Right ventricle myocardium superior (tissue), 1 donor: ENCODE data around the gene TAS1R1. TPM values are rescaled to one million over a fixed set of nuclear protein-coding genes. Genes with fewer than 3 reads are reported as not detected.

Experiments
- ATAC-seq: fragments of 200-7000 bp; cut with Tn5 transposase; one replicate; pipeline ENCODE4 v1.9.1; 2020; ENCODE audit warnings: mild to moderate bottlenecking; ENCODE audit not compliant: poor library complexity
- DNase-seq: peaks from one replicate; pipeline ENCODE4 v3.0.0-alpha.2; 2020
- intact Hi-C: fragments of 100-400 bp; cut with DNase I; formaldehyde crosslinking; loops from one replicate; pipeline ENCODE4 v1.11.2; 2022
- long read RNA-seq: library from polyadenylated mRNA; unstranded; transcript quantifications from one replicate; pipeline ENCODE4 v2.0.0, GENCODE V29; 2021
- total RNA-seq: library from RNA; stranded (reverse); fragmentation: NEBNext Ultra II Directional; extraction: Animal tissue kit (Norgen Biotek cat#: 25700); gene quantifications from one replicate; pipeline ENCODE4 v1.2.1, GENCODE V29; 2021
- donor health status: DM: no; HTN: yes; CAD: no; lungs with severe emphysema.

Gene TAS1R1
- not detected for total RNA-seq
- long read RNA-seq: 0 reads

DNA sequence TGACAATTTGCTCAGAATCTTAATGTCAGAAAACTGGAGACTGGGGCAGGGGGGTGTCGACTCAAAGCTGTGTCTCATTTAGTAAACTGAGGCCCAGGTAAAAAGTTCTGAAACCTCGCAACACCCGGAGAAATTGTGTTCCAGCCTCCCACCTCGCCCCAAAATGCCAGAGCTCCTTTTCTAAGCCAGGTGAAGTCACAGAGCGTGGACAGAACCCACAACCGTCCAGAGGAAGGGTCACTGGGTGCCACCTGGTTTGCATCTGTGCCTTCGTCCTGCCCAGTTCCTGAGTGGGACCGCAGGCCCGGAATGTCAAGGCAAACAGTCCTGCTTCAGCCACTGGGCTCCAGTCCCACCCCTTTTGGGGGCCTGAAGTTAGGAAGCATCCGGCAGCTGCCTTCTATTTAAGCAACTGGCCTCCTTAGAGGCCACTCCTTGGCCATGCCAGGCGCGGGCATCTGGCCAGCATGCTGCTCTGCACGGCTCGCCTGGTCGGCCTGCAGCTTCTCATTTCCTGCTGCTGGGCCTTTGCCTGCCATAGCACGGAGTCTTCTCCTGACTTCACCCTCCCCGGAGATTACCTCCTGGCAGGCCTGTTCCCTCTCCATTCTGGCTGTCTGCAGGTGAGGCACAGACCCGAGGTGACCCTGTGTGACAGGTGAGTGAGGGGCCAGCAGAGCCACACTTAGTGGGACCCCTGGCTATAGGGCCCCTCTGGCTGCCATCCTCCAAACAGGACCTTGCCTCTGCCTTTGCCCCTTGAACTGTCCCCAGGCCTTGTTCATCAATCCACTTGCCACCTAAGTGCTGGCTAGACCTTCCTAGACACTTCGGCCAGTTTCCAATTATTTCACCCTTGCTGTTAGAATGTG lies at the start of gene TAS1R1:
TAS1R1 (plus strand) TSS at position 401 of the 872 bp plus-strand sequence; CDS start at position 468, 67 bp downstream.
- DNase-seq (peak; percentile 57), ATAC-seq (peak; percentile 21)
- intact Hi-C loops: no loop called here

GRCh38 chr1:6505367-6506209 lies 49.5 kb upstream of the TAS1R1 start:
- ATAC-seq: no peak
- DNase-seq: no peak
- intact Hi-C loops: no loop called here

DNA sequence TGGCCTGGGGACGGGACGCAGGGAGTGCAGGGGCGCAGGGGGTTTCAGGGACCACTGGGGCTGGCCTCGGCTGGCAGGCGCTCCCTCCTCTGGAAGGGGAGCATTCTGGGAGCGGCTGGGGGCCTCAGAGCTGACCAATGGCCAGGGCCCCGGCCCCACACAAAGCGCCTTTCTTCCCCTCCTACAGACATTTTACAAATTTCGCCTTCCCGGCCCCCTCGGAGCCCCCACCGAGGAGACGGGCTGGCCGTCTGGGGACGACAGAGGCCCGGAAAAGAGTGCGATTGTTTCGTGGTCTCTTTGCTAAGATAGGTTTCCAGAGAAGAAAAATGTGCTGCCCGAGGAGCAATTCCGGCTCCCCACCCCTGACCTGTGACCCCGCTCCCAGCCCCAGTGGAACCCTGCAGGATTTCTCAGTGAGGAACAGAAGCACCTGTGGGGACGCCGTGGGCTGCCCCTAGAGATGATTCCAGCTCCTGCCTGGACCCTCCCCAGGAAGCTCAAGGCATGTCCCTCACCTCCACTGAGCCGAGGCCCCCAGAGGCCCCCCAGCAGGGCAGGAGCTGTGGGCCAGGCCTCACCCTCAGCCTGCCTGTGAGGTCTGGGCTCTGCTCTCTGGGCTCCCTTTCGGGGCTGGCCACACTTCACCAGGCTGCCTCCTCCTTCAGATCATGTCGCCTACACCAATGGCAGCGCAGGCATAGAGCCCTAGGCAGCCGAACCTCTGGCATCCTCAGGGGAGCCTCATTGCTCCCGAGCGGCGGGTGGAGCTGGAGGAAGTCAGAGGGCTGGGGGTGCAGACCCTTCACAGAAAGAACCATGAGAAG lies 48.7 kb upstream of the TAS1R1 start:
- intact Hi-C loops: no loop called here
- ATAC-seq: no peak
- DNase-seq: no peak

- intact Hi-C loops: no loop called here
- no peak for DNase-seq
- no peak for ATAC-seq
These were observed 48.1 kb upstream of the TAS1R1 start for GRCh38 chr1:6507037-6507428.

DNA sequence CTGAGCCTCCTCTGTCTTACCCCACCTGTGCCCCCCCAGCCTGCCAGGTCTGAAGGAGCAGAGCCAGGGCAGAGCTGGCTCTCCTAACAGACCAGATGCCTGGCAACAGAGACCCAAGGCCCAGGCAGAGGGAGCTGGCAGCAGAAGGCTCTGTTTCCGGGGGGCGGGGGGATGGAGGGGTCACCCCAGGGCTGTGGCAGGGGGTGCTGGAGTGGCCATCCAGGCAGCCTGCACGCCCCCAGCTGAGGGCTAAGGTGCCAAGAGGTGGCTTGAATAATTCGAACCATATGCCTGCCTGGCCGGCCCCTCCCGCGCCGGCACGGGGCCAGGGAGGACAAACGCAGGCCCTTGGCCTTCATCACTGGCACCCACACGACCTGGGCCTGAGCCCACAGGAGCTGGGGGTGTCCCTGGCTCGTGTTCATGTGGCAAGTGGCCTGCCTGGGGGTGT lies 47.6 kb upstream of the TAS1R1 start:
- ATAC-seq: peak; percentile 6
- no peak for DNase-seq
- intact Hi-C loops: no loop called here

- no peak for ATAC-seq
- intact Hi-C loops: no loop called here
- no peak for DNase-seq
These were observed 46.8 kb upstream of the TAS1R1 start for GRCh38 chr1:6508154-6508815.

- ATAC-seq (no peak), DNase-seq (no peak)
- intact Hi-C loops: no loop called here
These were observed 46.3 kb upstream of the TAS1R1 start for GRCh38 chr1:6508816-6509189.

DNA sequence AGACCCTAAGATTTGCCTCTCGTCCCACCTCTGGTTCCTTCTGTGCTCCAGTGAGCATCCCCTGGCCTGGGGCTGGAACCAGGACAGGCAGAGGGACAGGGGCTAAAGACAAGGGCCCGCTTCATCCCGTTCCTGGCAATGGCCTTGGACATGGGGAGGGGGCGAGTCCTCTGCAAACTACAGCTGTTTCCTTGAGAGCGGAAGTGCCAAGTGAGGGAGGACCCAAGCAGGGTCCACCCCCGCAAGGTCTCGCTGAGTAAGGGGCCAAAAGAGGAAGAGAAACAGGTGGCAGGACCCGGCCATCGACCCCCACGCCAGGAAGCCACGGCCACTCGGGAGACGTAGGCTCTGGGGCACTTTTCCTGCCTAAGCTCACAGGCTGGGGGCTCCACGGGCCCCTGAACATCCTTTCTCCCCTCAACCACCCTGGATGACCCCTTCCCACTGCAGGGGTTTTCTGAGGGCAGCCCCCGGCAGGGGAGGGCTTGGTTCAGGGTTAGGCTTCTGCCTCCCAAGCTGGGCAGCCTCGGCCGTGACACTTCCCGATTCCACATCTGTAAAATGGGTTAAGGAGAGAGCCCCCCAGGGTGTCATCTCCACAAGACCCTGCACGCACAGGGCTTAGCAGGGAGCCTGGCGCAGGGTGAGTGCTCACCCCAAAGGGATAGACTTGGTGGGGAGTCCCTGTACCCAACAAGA lies 45.7 kb upstream of the TAS1R1 start:
- intact Hi-C loops: no loop called here
- ATAC-seq (peak; percentile 24), DNase-seq (no peak)

- ATAC-seq: peak; percentile 55
- DNase-seq: no peak
- intact Hi-C loops: no loop called here
These were observed 45.2 kb upstream of the TAS1R1 start for GRCh38 chr1:6509919-6510291.

DNA sequence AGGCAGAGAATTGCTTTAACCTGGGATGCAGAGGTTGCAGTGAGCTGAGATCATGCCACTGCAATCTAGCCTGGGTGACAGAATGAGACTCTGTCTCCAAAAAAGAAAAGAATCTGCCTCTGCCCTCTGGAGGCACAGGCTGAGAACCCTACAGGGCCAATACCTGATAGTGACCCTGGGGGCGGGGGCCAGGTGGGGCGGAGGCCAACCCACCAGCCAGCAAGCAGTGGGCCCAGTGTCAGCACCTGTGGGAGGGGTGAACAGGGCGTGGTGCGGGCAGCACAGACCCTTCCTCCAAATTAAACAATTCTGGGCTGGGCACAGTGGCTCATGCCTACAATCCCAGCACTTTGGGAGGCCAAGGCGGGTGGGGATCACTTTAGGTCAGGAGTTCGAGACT lies 44.6 kb upstream of the TAS1R1 start:
- intact Hi-C loops: no loop called here
- ATAC-seq: no peak
- DNase-seq: no peak

- intact Hi-C loops: no loop called here
- DNase-seq (no peak), ATAC-seq (no peak)
These were observed 44.1 kb upstream of the TAS1R1 start for GRCh38 chr1:6511056-6511455.

DNA sequence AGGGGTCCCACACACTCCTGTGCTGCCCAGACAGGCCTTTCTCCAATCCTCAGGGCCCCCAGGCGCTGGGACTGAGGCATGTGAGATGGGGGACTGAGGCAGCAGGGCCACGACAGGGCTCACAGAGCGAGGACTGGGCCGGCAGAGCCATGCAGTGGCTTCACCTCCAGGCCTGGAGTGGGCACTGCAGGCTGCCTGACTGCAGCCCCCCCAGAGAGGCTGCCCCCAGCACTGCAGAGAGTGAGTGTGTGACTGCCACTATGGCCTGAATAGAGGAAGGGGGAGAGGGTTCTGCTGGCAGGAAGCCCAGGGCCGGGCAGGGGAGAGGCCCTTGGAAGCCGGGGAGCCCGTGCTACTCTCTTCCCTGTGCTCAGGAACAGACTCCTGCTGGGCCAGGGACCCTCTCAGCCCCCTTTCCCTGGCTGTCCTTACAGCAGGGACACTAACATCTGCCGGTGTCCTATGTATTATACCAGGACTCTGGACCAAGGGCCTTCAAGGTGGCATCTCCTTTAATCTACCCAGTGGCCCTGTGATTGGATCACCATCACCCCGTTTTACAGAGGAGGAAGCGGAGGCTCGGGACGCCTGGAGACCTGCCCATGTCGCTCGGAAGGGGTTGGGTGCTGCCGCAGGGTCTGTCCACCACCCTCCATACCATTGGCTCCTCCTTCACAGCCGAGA lies 43.4 kb upstream of the TAS1R1 start:
- ATAC-seq (no peak), DNase-seq (no peak)
- intact Hi-C loops: no loop called here

GRCh38 chr1:6512245-6512907 lies 42.7 kb upstream of the TAS1R1 start:
- intact Hi-C loops: no loop called here
- ATAC-seq: no peak
- DNase-seq: no peak

DNA sequence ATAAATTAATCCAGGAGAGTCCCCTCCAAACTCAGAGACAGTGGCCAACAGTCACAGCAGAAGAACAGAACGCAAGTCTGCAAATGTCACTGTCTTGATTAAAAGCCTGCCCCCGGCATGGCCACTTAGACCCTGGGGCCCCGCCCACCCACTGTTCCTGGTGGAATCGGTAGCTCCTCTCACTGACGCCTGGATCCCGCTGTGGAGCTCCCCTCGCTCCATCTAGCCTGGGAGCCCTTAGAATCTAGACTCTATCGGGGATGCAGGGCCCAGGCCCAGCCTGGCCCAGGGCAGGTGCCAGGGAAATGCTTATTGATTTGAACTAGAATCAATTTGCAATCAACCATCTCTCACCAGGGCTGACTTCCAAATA lies 42.2 kb upstream of the TAS1R1 start:
- DNase-seq: no peak
- no peak for ATAC-seq
- intact Hi-C loops: no loop called here

- intact Hi-C loops: no loop called here
- peak; percentile 47 for DNase-seq
- peak; percentile 62 for ATAC-seq
These were observed 41.7 kb upstream of the TAS1R1 start for GRCh38 chr1:6513320-6513801.

- DNase-seq: no peak
- intact Hi-C loops: no loop called here
- ATAC-seq: no peak
These were observed 39.3 kb upstream of the TAS1R1 start for GRCh38 chr1:6515771-6516170.

DNA sequence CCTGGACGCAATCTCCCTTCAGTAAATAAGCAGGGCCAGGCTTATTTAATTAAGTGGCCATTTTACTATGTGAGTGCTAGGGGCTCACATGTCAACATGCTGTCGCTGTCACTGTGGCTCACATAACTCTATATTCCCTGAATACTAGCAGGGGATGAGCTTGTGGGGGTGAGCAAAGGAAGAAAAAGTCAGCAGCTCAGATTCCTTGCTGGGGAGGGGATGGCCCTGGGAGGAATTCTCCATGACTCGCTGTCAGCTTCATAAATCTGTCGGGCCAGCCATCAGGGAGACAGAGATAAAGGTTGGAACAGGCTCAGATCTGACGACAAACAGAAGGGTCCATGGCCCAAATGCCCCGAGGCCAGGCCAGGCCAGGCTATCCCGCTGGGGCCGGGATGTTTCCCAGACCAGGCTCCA lies 37.7 kb upstream of the TAS1R1 start:
- DNase-seq (no peak), ATAC-seq (no peak)
- intact Hi-C loops: no loop called here
